Renal pelvis (tissue), 4 donors: ENCODE measurements around the gene APEX2. TPM values are rescaled to one million over a fixed set of nuclear protein-coding genes. Genes with fewer than 3 reads are reported as not detected.
"Not testable (repeated sequence)": the region's sequence is repeated elsewhere in the genome, so short reads cannot be mapped to it uniquely, and the experiment has no call there.

ENCODE experiments used
- DNase-seq: peaks from one replicate; pipeline ENCODE4 v3.0.0-alpha.2; 2013
- polyA plus RNA-seq, 3 donors: library from polyadenylated mRNA; unstranded; fragments of 120-200 nt; gene quantifications; one replicate each; pipeline ENCODE4 v1.2.1, GENCODE V29; 2013; ENCODE audit not compliant: insufficient read length in 3 of 3

The APEX2 gene
- polyA plus RNA-seq, 3 donors, result 16.0 to 18.4 (median 18.4) TPM

GRCh38 chrX:55006827-55007621 lies 6.9 kb downstream of the APEX2 start:
- no peak for DNase-seq

- DNase-seq, result no peak
Observed at GRCh38 chrX:55007656-55008055, 7.5 kb downstream of the APEX2 start.

- DNase-seq, result no peak
Observed at GRCh38 chrX:55008571-55009358, 8.6 kb downstream of the APEX2 start.

GRCh38 chrX:55011294-55011693 lies 11.1 kb downstream of the APEX2 start:
- no peak for DNase-seq

GRCh38 chrX:55014897-55015299 lies 14.7 kb downstream of the APEX2 start:
- DNase-seq, result no peak

GRCh38 chrX:55026143-55026542 lies 26.0 kb downstream of the APEX2 start:
- no peak for DNase-seq

GRCh38 chrX:55026840-55027239 lies 26.7 kb downstream of the APEX2 start:
- DNase-seq, result no peak

GRCh38 chrX:55028040-55028439 lies 27.9 kb downstream of the APEX2 start:
- DNase-seq, result no peak

GRCh38 chrX:55028611-55029010 lies 28.4 kb downstream of the APEX2 start:
- no peak for DNase-seq

GRCh38 chrX:55029291-55029690 lies 29.1 kb downstream of the APEX2 start:
- DNase-seq, result no peak

- no peak for DNase-seq
Observed at GRCh38 chrX:55030271-55031205, 30.4 kb downstream of the APEX2 start, which contains the start of gene ALAS2. TSS of gene ALAS2 (minus strand) at chrX:55030977. CDS start at chrX:55026000, 4,977 bp downstream.

- DNase-seq, result no peak
Observed at GRCh38 chrX:55033429-55033828, 33.3 kb downstream of the APEX2 start.

GRCh38 chrX:55039471-55039870 lies 39.3 kb downstream of the APEX2 start:
- DNase-seq, result no peak

- no peak for DNase-seq
Observed at GRCh38 chrX:55041514-55041913, 41.4 kb downstream of the APEX2 start.

GRCh38 chrX:55050599-55050998 lies 50.4 kb downstream of the APEX2 start:
- not testable (repeated sequence) for DNase-seq

GRCh38 chrX:55056820-55057674 lies 56.9 kb downstream of the APEX2 start:
- DNase-seq, result no peak

GRCh38 chrX:55057675-55058249 lies 57.6 kb downstream of the APEX2 start:
- DNase-seq, result no peak
